Endothelial cell of umbilical vein (primary cell): Measurements from ENCODE around the gene ALDH1A2. TPM values are rescaled to one million over a fixed set of nuclear protein-coding genes. Genes with fewer than 3 reads are reported as not detected.

Experiments used
- BruUV-seq: library from RNA; stranded (reverse); fragments of 400-500 nt; replicated peaks from 2 replicates; lab custom pipeline; 2021; lab: Mats Ljungman, UMichigan
- CTCF ChIA-PET: fragments of 300-600, 350-600 bp; sonication (Branson Sonifier 250); formaldehyde crosslinking; loops from one replicate; lab custom pipeline; 2021; ENCODE audit warnings: antibody characterized with exemption, inconsistent platforms; lab: Charles Lee
- POLR2A ChIA-PET: fragments of 300-600, 350-600 bp; sonication (Branson Sonifier 250); formaldehyde crosslinking; loops from one replicate; lab custom pipeline; 2021; ENCODE audit warnings: antibody characterized with exemption, inconsistent platforms; lab: Charles Lee
- DNase-seq: peaks from one replicate; pipeline ENCODE4 v3.0.0-alpha.2; 2011; ENCODE audit warnings: low read depth, low spot score
- FAIRE-seq: peaks from 2 replicates; lab custom pipeline; 2011; peaks lifted over from hg19 to GRCh38; lab: Jason Lieb, UNC
- H2AFZ ChIP-seq: 2 replicates; pipeline ENCODE4 v1.6.0; 2012; ENCODE audit warnings: low read depth, low read length, control low read depth, inconsistent platforms
- H3K27ac ChIP-seq: 2 replicates; pipeline ENCODE4 v1.5.1; 2011; ENCODE audit warnings: low read depth, mild to moderate bottlenecking, control low read depth, low read length, moderate library complexity; ENCODE audit not compliant: insufficient read depth
- H3K27me3 ChIP-seq, 2 experiments: 2 replicates each; pipeline versions ENCODE4 v1.6.0 to v1.6.1; 2011; ENCODE audit warnings: low read length in 2 of 2, mixed read lengths in 1 of 2; ENCODE audit not compliant: control insufficient read depth in 2 of 2, insufficient read depth in 2 of 2
- H3K36me3 ChIP-seq, 2 experiments: 2 replicates in 1 of 2; 3 replicates in 1 of 2; pipeline ENCODE4 v1.5.1; 2011; ENCODE audit warnings: low read length in 2 of 2, mild to moderate bottlenecking in 1 of 2, moderate library complexity in 1 of 2; ENCODE audit not compliant: control insufficient read depth in 2 of 2, insufficient read depth in 2 of 2; ENCODE audit errors: extremely low read depth in 1 of 2
- H3K4me1 ChIP-seq: 3 replicates; pipeline ENCODE4 v1.5.1; 2011; ENCODE audit warnings: mild to moderate bottlenecking, low read length; ENCODE audit not compliant: control insufficient read depth, insufficient read depth; ENCODE audit errors: extremely low read depth
- H3K4me2 ChIP-seq: 2 replicates; pipeline ENCODE4 v1.6.1; 2011; ENCODE audit warnings: low read length, control low read depth, mixed read lengths; ENCODE audit not compliant: insufficient read depth
- H3K4me3 ChIP-seq, 3 experiments: fragments of 200-600 bp in 1 of 3; sonication (generic), shearing (Covaris generic) in 1 of 3; replicated peaks in 1 of 3; 2 replicates each; pipeline ENCODE4 v1.5.1; 2011 to 2016; ENCODE audit warnings: control low read depth in 3 of 3, low read length in 3 of 3, mild to moderate bottlenecking in 2 of 3, inconsistent platforms in 1 of 3, low read depth in 1 of 3, moderate library complexity in 1 of 3; ENCODE audit not compliant: insufficient read depth in 1 of 3
- H3K79me2 ChIP-seq: 2 replicates; pipeline ENCODE4 v1.6.0; 2012; ENCODE audit warnings: low read length, inconsistent platforms; ENCODE audit not compliant: control insufficient read depth, insufficient read depth
- H3K9ac ChIP-seq: replicated peaks from 2 replicates; pipeline ENCODE3; 2011; ENCODE audit warnings: low read length, control low read depth; ENCODE audit not compliant: insufficient read depth; ENCODE audit errors: extremely low read depth
- H3K9me1 ChIP-seq: replicated peaks from 3 replicates; pipeline ENCODE4 v1.6.0; 2011; ENCODE audit warnings: mild to moderate bottlenecking, low read length; ENCODE audit not compliant: control insufficient read depth, insufficient read depth; ENCODE audit errors: extremely low read depth
- H3K9me3 ChIP-seq: replicated peaks from 2 replicates; pipeline ENCODE4 v1.5.1; 2012; ENCODE audit warnings: low read length, inconsistent platforms; ENCODE audit not compliant: control insufficient read depth, insufficient read depth
- H4K20me1 ChIP-seq: replicated peaks from 2 replicates; pipeline ENCODE3; 2011; ENCODE audit warnings: mild to moderate bottlenecking, low read length; ENCODE audit not compliant: control insufficient read depth, insufficient read depth; ENCODE audit errors: extremely low read depth
- CTCF ChIP-seq, 2 donors: IDR thresholded peaks; 1 replicate in 1 of 2; 2 replicates in 1 of 2; pipeline ENCODE4 v1.5.1; 2011; ENCODE audit warnings: low read length in 2 of 2, mild to moderate bottlenecking in 2 of 2, moderate library complexity in 2 of 2, control low read depth in 1 of 2, inconsistent platforms in 1 of 2, low read depth in 1 of 2; ENCODE audit not compliant: insufficient read depth in 1 of 2; ENCODE audit errors: extremely low read depth in 1 of 2
- EZH2 ChIP-seq: IDR thresholded peaks from 2 replicates; pipeline ENCODE4 v1.6.1; 2012; ENCODE audit warnings: borderline replicate concordance, low read depth, mild to moderate bottlenecking, moderate library complexity, low read length, inconsistent platforms; ENCODE audit not compliant: severe bottlenecking
- FOS ChIP-seq: IDR thresholded peaks from 2 replicates; pipeline ENCODE4 v1.6.1; 2011; ENCODE audit warnings: mild to moderate bottlenecking, low read length, moderate library complexity, borderline replicate concordance; ENCODE audit not compliant: insufficient read depth
- GATA2 ChIP-seq: IDR thresholded peaks from 2 replicates; pipeline ENCODE4 v1.7.0; 2011; ENCODE audit warnings: low read depth, mild to moderate bottlenecking, moderate library complexity, mixed read lengths, low read length; ENCODE audit not compliant: insufficient read length, insufficient read depth
- JUN ChIP-seq: IDR thresholded peaks from 2 replicates; pipeline ENCODE4 v1.6.1; 2011; ENCODE audit warnings: borderline replicate concordance, low read depth; ENCODE audit not compliant: insufficient read length, insufficient read depth
- MYC ChIP-seq: IDR thresholded peaks from one replicate; pipeline ENCODE4 v1.6.1; 2011; ENCODE audit warnings: mild to moderate bottlenecking, low read depth, low read length
- POLR2A ChIP-seq: IDR thresholded peaks from 2 replicates; pipeline ENCODE4 v1.6.1; 2012; ENCODE audit warnings: low read depth, mild to moderate bottlenecking, control low read depth, low read length
- POLR2AphosphoS5 ChIP-seq: IDR thresholded peaks from 2 replicates; pipeline ENCODE4 v1.6.1; 2012; ENCODE audit warnings: low read depth, mild to moderate bottlenecking, control low read depth, low read length, moderate library complexity; ENCODE audit not compliant: insufficient read depth
- dilution Hi-C: fragments of 300-500 bp; cut with MboI; formaldehyde crosslinking; loops from one replicate; pipeline ENCODE4 v1.15.0; 2019; ENCODE audit warnings: low sequenced_read_pairs; ENCODE audit not compliant: extremely low pct_ligation_motif_present
- intact Hi-C: fragments of 100-400 bp; cut with micrococcal nuclease; formaldehyde crosslinking; loops from one replicate; pipeline ENCODE4 v1.10.0; 2022
- polyA plus RNA-seq, 4 experiments: library from polyadenylated mRNA; depleted of rRNA in 3 of 4; stranded (reverse) in 3 of 4; unstranded in 1 of 4; fragments of >200 nt; gene quantifications; 2 replicates each; pipeline versions ENCODE4 v1.2.1 to v1.2.3, GENCODE V29; 2011 to 2012; ENCODE audit warnings: missing spikeins in 1 of 4
- total RNA-seq: library from RNA; stranded (reverse); gene quantifications from 2 replicates; pipeline ENCODE4 v1.2.3, GENCODE V29; 2021

ALDH1A2 gene
- total and polyA plus RNA-seq, 2 donors (not counting 3 experiments of a cell fraction or from before 2014, with no cell fraction given): 16.3 to 34.9 TPM

GRCh38 chr15:58063614-58064013 is 1.9 kb downstream of the ALDH1A2 start:
- H3K27me3 ChIP-seq: no peaks in the 10 kb centered on the region
- TF ChIP-seq EZH2 (no peak), JUN (no peak), FOS (no peak), MYC (no peak), POLR2A (no peak), CTCF (IDR thresholded peaks at IDR 0.05; ENCODE audit: extremely low read depth in 1 of 2, insufficient read depth in 1 of 2, low read depth in 1 of 2, low read length in 2 of 2) (no peak), POLR2AphosphoS5 (no peak), GATA2 (no peak)
- H4K20me1 ChIP-seq: no peaks in the 10 kb centered on the region
- no peaks in the 10 kb centered on the region for H3K9me3 ChIP-seq
- dilution Hi-C loops (loop anchor here (25.0 kb wide), 1 partner anchor 201 kb away; no protein-coding TSS in a partner anchor), intact Hi-C loops (loop anchor here (2.0 to 10.0 kb wide), 2 partner anchors 141 to 719 kb away; no protein-coding TSS in a partner anchor)
- peaks cover 19% of the 10 kb centered on the region for H3K4me1 ChIP-seq
- FAIRE-seq (no peak), DNase-seq (no peak)
- peak overlapping the region; percentile 61 to 92 (median 80) for H3K4me3 ChIP-seq
- H3K9ac ChIP-seq: peak overlapping the region; percentile 79
- H3K79me2 ChIP-seq: peaks cover 26% of the 10 kb centered on the region
- H3K9me1 ChIP-seq: no peaks in the 10 kb centered on the region
- H3K27ac ChIP-seq: peak overlapping the region; percentile 70
- CTCF ChIA-PET: interaction anchor here (0.8 to 12.9 kb wide), 9 partner anchors 8 to 331 kb away, joined by 3 to 636 read pairs (median 5); no protein-coding TSS in a partner anchor
- BruUV-seq: no TSS peak
- H3K4me2 ChIP-seq: peak overlapping the region; percentile 100
- H3K36me3 ChIP-seq: no peaks in the 10 kb centered on the region
- peak overlapping the region; percentile 76 for H2AFZ ChIP-seq
- POLR2A ChIA-PET: no interaction called here
